ENCODE data around the gene USP24. TPM values are rescaled to one million over a fixed set of nuclear protein-coding genes. Genes with fewer than 3 reads are reported as not detected.

Gene USP24
- total and polyA plus RNA-seq, 10 of the 15 experiments (the other 5 are each of a cell fraction or from before 2014, with no cell fraction given): 4.6 to 36.5 (median 25.3) TPM

GRCh38 chr1:55153031-55153430 lies 62.1 kb downstream of the USP24 start (continued):
- TF ChIP-seq ZBTB40 (IDR thresholded peaks at IDR 0.05; ENCODE audit: borderline replicate concordance): no peak
- TF ChIP-seq RFX5 (IDR thresholded peaks at IDR 0.05; ENCODE audit: low read depth, low read length): no peak
- no peak for TF ChIP-seq MLLT1 (IDR thresholded peaks at IDR 0.05)
- TF ChIP-seq CUX1 (IDR thresholded peaks at IDR 0.05; ENCODE audit: insufficient replicate concordance, low read depth, low read length): no peak
- no peak for TF ChIP-seq STAT3 (IDR thresholded peaks at IDR 0.05; ENCODE audit: low read depth, low read length)
- no peak for TF ChIP-seq JUND (IDR thresholded peaks at IDR 0.05; ENCODE audit: low read depth, low read length)
- no peak for TF ChIP-seq CBX5 (IDR thresholded peaks at IDR 0.05; ENCODE audit: low read depth)
- no peak for TF ChIP-seq IKZF2 (IDR thresholded peaks at IDR 0.05)
- TF ChIP-seq SPI1 (IDR thresholded peaks at IDR 0.05; ENCODE audit: borderline replicate concordance, insufficient read depth, low read depth, low read length): no peak

Measured in GM12878 (cell line).